ENCODE results near the gene CHSY1. TPM values are rescaled to one million over a fixed set of nuclear protein-coding genes. Genes with fewer than 3 reads are reported as not detected.

The CHSY1 gene
- total and polyA plus RNA-seq, 10 of the 15 experiments (the other 5 are each of a cell fraction or from before 2014, with no cell fraction given), result 1.4 to 31.2 (median 10.5) TPM

DNA sequence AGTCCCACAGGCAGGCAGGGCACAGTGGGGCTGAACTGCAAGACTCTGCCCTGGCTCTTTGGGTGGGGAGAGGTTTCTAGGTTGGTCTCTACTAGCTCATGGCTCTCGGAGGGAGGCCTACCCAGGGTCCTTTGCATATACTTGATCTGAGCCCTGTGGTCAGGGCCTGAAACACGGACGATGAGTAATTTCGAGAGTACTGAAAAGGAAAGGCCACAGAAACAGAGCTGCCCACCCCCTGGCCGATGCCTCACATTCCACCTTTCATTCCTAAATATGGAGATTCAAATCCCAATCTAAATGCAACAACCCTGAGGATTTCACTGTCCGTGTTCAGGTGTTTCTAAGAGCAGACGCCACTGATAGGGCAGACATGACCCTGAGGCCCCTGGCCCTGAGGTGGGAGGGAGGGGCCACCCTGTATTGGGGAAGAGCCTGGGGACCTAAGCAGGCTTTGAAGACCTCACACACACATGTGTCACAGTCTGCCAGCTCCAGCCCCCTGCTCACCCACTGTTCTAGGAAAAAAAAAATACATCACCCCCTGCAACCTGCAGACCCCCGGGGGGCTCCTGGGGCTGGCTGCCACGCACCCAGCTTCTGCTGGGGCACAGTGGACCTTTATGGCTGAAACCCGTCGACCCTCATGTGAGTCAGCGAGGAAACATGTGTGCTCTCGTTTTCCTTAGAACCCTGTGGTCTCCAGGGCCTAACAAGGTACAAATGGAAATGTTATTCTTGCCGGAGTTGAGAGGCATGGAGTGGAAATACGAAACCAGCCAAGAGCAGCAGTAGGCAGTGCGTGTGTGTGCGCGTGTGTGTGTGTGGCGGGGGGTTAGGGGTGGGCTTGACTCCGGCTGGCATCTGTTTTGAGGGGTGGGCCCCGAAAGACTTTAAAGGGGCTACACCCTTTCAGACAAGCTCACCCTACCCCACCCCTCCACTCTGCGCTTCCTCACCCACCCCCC lies 112.7 kb downstream of the CHSY1 start (continued):
- TF ChIP-seq CHD2 (IDR thresholded peaks at IDR 0.05; ENCODE audit: borderline replicate concordance, low read depth, low read length) (no peak), KLF5 (IDR thresholded peaks at IDR 0.05; ENCODE audit: partially characterized antibody) (no peak), ZNF207 (IDR thresholded peaks at IDR 0.05; ENCODE audit: borderline replicate concordance) (no peak), JUNB (IDR thresholded peaks at IDR 0.05) (peak; percentile 89), ZSCAN29 (IDR thresholded peaks at IDR 0.05) (no peak), RELA (IDR thresholded peaks at IDR 0.05; ENCODE audit: borderline replicate concordance, partially characterized antibody) (no peak), BACH1 (IDR thresholded peaks at IDR 0.05; ENCODE audit: borderline replicate concordance) (no peak), CBX3 (IDR thresholded peaks at IDR 0.05; ENCODE audit: borderline replicate concordance, low read depth) (no peak), MYC (IDR thresholded peaks at IDR 0.05; ENCODE audit: insufficient read depth, insufficient read length, insufficient replicate concordance, low read length, severe bottlenecking) (no peak), NR2C1 (IDR thresholded peaks at IDR 0.05) (no peak), LARP7 (IDR thresholded peaks at IDR 0.05) (no peak), EED (IDR thresholded peaks at IDR 0.05; ENCODE audit: low read depth) (peak; percentile 82), POU2F2 (IDR thresholded peaks at IDR 0.05; ENCODE audit: borderline replicate concordance, low read depth, low read length) (peak; percentile 85; the same call in 2 of the 3 replicates), SIN3A (IDR thresholded peaks at IDR 0.05; ENCODE audit: low read depth, low read length) (no peak), JUND (IDR thresholded peaks at IDR 0.05; ENCODE audit: low read depth, low read length) (peak; percentile 92), POLR2AphosphoS2 (IDR thresholded peaks at IDR 0.05; ENCODE audit: low read depth, low read length) (no peak), FOXK2 (IDR thresholded peaks at IDR 0.05) (no peak), CREM (IDR thresholded peaks at IDR 0.05; ENCODE audit: low read depth) (peak; percentile 60; the same call in 1 of the 2 replicates), ZZZ3 (IDR thresholded peaks at IDR 0.05; ENCODE audit: control insufficient read depth, insufficient read length, low read depth) (no peak), YBX1 (IDR thresholded peaks at IDR 0.05) (no peak), ATF7 (IDR thresholded peaks at IDR 0.05; ENCODE audit: low read depth) (0 out of 2 replicates have a peak, but pooled peaks have one; percentile 13), SP1 (IDR thresholded peaks at IDR 0.05; ENCODE audit: low read depth, low read length) (peak; percentile 61), PML (IDR thresholded peaks at IDR 0.05; ENCODE audit: low read length) (no peak)
- TF ChIP-seq, protein P1, sequence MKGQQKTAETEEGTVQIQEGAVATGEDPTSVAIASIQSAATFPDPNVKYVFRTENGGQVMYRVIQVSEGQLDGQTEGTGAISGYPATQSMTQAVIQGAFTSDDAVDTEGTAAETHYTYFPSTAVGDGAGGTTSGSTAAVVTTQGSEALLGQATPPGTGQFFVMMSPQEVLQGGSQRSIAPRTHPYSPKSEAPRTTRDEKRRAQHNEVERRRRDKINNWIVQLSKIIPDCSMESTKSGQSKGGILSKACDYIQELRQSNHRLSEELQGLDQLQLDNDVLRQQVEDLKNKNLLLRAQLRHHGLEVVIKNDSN (IDR thresholded peaks at IDR 0.05; ENCODE audit: borderline replicate concordance, extremely low read length, insufficient read depth, low read depth, low read length), result no peak
- TF ChIP-seq, protein P2, sequence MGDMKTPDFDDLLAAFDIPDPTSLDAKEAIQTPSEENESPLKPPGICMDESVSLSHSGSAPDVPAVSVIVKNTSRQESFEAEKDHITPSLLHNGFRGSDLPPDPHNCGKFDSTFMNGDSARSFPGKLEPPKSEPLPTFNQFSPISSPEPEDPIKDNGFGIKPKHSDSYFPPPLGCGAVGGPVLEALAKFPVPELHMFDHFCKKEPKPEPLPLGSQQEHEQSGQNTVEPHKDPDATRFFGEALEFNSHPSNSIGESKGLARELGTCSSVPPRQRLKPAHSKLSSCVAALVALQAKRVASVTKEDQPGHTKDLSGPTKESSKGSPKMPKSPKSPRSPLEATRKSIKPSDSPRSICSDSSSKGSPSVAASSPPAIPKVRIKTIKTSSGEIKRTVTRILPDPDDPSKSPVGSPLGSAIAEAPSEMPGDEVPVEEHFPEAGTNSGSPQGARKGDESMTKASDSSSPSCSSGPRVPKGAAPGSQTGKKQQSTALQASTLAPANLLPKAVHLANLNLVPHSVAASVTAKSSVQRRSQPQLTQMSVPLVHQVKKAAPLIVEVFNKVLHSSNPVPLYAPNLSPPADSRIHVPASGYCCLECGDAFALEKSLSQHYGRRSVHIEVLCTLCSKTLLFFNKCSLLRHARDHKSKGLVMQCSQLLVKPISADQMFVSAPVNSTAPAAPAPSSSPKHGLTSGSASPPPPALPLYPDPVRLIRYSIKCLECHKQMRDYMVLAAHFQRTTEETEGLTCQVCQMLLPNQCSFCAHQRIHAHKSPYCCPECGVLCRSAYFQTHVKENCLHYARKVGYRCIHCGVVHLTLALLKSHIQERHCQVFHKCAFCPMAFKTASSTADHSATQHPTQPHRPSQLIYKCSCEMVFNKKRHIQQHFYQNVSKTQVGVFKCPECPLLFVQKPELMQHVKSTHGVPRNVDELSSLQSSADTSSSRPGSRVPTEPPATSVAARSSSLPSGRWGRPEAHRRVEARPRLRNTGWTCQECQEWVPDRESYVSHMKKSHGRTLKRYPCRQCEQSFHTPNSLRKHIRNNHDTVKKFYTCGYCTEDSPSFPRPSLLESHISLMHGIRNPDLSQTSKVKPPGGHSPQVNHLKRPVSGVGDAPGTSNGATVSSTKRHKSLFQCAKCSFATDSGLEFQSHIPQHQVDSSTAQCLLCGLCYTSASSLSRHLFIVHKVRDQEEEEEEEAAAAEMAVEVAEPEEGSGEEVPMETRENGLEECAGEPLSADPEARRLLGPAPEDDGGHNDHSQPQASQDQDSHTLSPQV (IDR thresholded peaks at IDR 0.05), result no peak

Data from GM12878 (cell line).